ENCODE measurements around the gene IPMK. TPM values are rescaled to one million over a fixed set of nuclear protein-coding genes. Genes with fewer than 3 reads are reported as not detected.

IPMK gene
- total RNA-seq, result 2.2 and 2.9 TPM in 2 replicates

DNA sequence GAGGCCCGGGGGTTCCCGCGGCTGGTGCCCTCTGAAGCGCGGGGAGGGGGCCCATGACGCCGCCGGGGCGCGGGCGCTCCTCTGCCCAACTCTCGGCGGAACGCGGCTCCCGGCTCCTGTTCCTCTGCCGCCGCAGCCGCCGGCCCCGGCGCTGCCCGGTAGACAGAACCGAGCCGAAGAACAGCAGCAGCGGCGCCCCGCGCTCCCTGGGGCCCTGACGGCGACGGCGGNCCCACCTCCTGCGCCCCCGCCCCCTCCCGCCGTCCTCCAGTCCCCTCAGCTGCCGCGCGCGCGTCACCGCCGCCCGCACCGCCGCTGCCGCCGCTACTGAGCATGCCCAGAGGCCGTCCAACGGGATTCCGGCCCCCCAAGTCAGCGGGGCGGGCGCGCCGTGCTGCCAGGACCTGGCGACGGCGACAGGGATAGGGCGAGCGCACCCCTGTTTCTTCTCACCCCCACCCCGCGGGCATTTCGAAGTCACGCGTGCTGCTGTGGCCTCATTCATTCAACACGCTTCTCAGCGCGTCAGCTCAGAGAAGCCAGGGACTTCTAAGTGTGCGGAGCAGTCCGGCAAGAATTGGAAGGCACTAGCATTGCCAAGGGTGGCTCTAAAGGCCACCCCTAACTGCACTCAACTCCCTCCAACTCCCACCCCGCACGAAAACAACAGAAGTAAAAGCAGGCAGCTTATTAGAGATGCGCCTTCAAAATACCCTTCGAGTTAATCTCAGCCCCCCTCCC is at the start of gene IPMK:
Gene IPMK, minus strand, starts transcription at position 182 of the 741 bp plus-strand sequence. CDS start 283 bp downstream, outside the sequence.

DNA sequence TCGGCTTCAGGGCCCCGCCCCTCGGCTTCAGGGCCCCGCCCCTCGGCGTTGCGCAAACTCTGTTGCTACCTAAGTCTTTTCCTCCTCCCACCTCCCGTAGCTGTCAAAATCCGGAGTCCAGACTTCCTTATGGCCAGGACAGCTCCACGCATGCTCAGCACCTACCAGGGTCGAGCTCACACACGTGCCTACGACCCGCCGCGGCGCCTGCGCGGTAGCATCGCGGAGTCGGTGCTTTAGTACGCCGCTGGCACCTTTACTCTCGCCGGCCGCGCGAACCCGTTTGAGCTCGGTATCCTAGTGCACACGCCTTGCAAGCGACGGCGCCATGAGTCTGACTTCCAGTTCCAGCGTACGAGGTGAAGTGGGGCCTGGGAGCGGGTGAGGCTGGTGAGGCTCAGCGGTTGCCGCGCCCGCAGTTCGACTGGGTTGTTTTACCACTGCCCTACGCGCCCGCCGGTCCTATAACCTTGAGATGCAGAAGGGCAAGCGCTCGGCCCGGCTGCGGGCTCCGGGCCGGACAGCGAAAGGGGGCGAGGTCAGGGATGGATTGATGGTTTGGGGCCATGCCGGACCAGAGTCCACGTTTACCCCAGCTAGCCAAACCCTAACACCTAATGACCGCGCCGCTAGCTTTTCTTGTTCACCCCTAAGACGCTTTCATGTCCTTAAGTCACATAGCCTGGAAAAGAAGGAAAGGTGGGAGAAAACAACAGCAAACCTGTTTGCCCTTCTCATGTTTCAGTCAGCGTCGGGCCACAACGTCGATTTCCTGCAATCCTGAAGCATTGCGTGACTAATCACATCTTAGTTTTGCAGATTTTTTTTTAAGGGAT is 1.5 kb upstream of the IPMK start, which contains the start of gene CISD1:
Gene CISD1, plus strand, starts transcription at position 217 of the 836 bp plus-strand sequence. Its CDS starts 112 bp downstream, at position 329.

Other genes with a start within 250 kb of the IPMK start
- gene CISD1, start 1.3 kb upstream of the IPMK start, total RNA-seq, result 14.1 and 15.5 TPM in 2 replicates
- 10.4 and 11.1 TPM in 2 replicates for gene UBE2D1, start 67.1 kb upstream of the IPMK start, total RNA-seq
- 18.4 and 19.3 TPM in 2 replicates for gene TFAM, start 117.5 kb upstream of the IPMK start, total RNA-seq
- 12.0 and 12.1 TPM in 2 replicates for gene BICC1, start 245.0 kb upstream of the IPMK start, total RNA-seq